ENCODE results near the gene TRIP10.
"Not testable (repeated sequence)": the region's sequence is repeated elsewhere in the genome, so short reads cannot be mapped to it uniquely, and the experiment has no call there.

Gene TRIP10

DNA sequence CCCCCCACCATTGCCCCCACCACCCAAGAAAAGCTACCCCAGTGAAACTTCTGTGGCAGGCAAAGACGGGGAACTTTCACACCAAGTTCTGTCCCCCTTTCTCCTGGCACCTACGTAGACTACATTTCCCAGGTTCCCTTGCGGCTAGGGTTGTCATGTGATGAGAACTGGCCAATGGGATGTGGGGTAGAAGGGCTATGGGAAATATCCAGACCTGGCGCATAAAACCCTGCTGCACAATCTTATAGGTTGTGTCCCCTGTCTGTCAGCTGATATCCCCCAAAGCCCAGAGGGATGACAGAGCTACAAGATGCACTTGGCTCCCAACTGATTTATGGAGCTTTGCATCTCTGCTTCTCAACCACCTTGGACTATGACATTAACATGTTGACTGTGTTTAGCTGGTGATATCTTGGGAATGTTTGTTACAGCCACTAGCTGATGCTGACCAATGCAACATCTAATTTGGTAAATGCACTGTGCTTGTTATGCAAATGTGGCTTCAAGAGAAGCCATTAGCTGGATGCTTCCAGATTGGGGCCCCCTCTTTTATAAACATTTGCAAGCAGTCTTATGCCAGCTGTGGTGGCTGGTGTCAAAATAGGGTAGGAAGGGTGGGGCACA is 21.7 kb downstream of the TRIP10 start:
- no peaks in the 10 kb centered on the region for H3K27me3 ChIP-seq (ENCODE audit: insufficient read depth, low read depth)
- peaks cover 19% of the 10 kb centered on the region for H3K4me1 ChIP-seq (ENCODE audit: low read depth, poor library complexity, severe bottlenecking)
- no peak overlapping the region for H3K4me3 ChIP-seq (IDR thresholded peaks at IDR 0.05; ENCODE audit: insufficient read depth, low read depth, low read length)
- H2AFZ ChIP-seq (ENCODE audit: low read depth): no peak overlapping the region
- H3K79me2 ChIP-seq (ENCODE audit: insufficient read depth, low read depth): peaks cover 12% of the 10 kb centered on the region; the same call in 1 of the 2 replicates
- H3K36me3 ChIP-seq (ENCODE audit: insufficient read depth): no peaks in the 10 kb centered on the region
- no peaks in the 10 kb centered on the region for H4K20me1 ChIP-seq (ENCODE audit: insufficient read depth)
- H3K27ac ChIP-seq: no peak overlapping the region
- TF ChIP-seq, protein P1, sequence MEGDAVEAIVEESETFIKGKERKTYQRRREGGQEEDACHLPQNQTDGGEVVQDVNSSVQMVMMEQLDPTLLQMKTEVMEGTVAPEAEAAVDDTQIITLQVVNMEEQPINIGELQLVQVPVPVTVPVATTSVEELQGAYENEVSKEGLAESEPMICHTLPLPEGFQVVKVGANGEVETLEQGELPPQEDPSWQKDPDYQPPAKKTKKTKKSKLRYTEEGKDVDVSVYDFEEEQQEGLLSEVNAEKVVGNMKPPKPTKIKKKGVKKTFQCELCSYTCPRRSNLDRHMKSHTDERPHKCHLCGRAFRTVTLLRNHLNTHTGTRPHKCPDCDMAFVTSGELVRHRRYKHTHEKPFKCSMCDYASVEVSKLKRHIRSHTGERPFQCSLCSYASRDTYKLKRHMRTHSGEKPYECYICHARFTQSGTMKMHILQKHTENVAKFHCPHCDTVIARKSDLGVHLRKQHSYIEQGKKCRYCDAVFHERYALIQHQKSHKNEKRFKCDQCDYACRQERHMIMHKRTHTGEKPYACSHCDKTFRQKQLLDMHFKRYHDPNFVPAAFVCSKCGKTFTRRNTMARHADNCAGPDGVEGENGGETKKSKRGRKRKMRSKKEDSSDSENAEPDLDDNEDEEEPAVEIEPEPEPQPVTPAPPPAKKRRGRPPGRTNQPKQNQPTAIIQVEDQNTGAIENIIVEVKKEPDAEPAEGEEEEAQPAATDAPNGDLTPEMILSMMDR (conservative IDR thresholded peaks at IDR 0.05; ENCODE audit: low read depth, low read length): no peak
- H3K4me2 ChIP-seq: no peak overlapping the region
- no peak overlapping the region for H3K9ac ChIP-seq

DNA sequence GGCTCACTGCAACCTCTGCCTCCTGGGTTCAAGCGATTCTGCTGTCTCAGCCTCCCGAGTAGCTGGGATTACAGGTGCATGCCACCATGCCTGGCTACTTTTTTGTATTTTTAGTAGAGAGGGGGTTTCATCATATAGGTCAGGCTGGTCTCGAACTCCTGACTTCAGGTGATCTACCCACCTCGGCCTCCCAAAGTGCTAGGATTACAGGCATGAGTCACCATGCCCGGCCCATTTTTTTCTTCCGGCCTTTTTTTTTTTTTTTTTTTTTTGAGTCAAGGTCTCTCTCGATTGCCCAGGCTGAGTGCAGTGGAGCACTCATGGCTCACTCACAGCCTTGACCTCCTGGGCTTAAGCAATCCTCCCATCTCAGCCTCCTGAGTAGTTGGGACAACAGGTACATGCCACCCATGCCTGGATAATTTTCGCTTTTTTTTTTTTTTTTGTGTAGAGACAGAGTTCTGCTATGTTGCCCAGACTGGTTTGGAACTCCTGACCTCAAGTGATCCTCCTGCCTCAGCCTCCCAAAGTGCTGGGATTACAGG is 22.8 kb downstream of the TRIP10 start:
- not testable (repeated sequence) for H3K27ac ChIP-seq; H4K20me1 ChIP-seq (ENCODE audit: insufficient read depth); H3K27me3 ChIP-seq (ENCODE audit: insufficient read depth, low read depth); H3K9ac ChIP-seq; H3K4me2 ChIP-seq; H2AFZ ChIP-seq (ENCODE audit: low read depth); H3K36me3 ChIP-seq (ENCODE audit: insufficient read depth); H3K4me3 ChIP-seq (IDR thresholded peaks at IDR 0.05; ENCODE audit: insufficient read depth, low read depth, low read length)
- peaks cover 15% of the 10 kb centered on the region; the same call in 1 of the 2 replicates for H3K79me2 ChIP-seq (ENCODE audit: insufficient read depth, low read depth)
- peaks cover 22% of the 10 kb centered on the region for H3K4me1 ChIP-seq (ENCODE audit: low read depth, poor library complexity, severe bottlenecking)

DNA sequence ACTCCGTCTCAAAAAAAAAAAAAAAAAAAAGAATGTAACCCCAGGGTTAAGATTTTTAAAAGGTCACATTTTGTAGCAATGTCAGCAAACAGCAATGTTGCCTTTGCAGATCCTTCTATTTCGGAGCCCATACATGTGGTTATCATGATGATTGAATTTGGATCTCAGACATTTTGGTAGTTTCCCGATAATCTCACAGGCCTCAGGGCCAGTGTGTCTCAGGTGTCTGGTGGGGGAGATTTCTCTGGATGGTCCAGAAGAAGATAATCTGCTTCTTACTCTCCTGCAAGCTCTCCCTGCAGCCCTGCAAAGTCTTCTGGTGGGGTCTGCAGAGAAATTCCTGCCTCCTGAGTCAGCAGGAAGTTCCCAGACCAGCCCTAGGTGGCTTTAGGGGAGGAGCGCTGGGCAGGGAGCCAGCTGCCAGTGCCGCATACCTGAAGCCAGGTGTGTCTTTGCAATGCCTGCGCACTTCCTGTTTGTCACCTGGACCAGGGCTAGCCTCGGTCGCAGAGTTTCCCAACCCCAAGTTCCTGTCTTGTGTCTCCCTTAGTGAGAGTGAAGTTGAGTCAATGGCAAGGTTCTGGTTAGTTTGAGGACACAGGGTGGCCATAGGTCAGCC is 26.4 kb downstream of the TRIP10 start:
- Histone ChIP-seq H3K4me1 (ENCODE audit: low read depth, poor library complexity, severe bottlenecking) (peaks cover 20% of the 10 kb centered on the region), H3K27me3 (ENCODE audit: insufficient read depth, low read depth) (no peaks in the 10 kb centered on the region), H3K4me3 (IDR thresholded peaks at IDR 0.05; ENCODE audit: insufficient read depth, low read depth, low read length) (no peak overlapping the region), H3K4me2 (peak overlapping the region; percentile 61), H3K27ac (no peak overlapping the region), H3K79me2 (ENCODE audit: insufficient read depth, low read depth) (peaks cover 15% of the 10 kb centered on the region; the same call in 1 of the 2 replicates), H2AFZ (ENCODE audit: low read depth) (no peak overlapping the region), H4K20me1 (ENCODE audit: insufficient read depth) (no peaks in the 10 kb centered on the region), H3K9ac (no peak overlapping the region; the same call in 1 of the 2 replicates), H3K36me3 (ENCODE audit: insufficient read depth) (no peaks in the 10 kb centered on the region)
- TF ChIP-seq, protein P1 (conservative IDR thresholded peaks at IDR 0.05; ENCODE audit: low read depth, low read length): no peak

DNA sequence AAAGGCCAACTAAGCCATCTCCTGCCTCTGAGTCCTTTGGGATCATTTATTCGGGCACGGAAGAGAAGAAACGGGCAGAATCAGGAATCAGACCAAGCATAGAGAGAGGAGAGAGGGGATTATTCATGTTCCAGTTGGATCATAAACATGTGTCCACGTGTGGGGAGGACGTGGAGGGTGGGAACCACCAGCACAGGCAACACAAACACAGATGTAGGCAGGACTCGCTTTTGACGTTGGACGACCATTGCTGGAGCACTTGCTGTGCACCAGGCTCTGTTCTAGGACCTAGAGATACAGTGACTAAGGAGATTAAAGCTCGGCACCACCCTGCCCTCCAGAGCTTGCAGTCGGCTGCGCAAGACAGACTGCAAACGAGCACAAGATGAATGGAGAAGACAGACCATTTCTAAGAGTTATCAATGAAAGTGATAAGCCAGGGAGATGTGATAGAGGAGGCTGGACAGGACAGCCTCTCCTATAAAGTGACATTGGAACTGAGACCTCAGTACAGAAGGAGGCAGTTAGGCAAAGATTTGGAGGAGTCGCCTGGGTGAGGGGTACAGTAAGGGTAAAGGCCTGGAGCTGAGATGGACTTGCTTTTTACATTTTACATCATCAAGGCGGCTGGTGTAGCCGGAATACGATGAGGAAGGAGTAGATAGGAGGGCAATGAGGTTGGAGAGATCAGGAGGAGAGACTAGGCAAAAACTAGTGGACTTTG is 27.0 kb downstream of the TRIP10 start:
- Histone ChIP-seq H3K4me2 (peak overlapping the region; percentile 61), H3K9ac (peak overlapping the region; percentile 65; the same call in 1 of the 2 replicates), H3K4me3 (IDR thresholded peaks at IDR 0.05; ENCODE audit: insufficient read depth, low read depth, low read length) (no peak overlapping the region), H3K36me3 (ENCODE audit: insufficient read depth) (no peaks in the 10 kb centered on the region), H2AFZ (ENCODE audit: low read depth) (peak overlapping the region; percentile 93), H3K27me3 (ENCODE audit: insufficient read depth, low read depth) (no peaks in the 10 kb centered on the region), H3K4me1 (ENCODE audit: low read depth, poor library complexity, severe bottlenecking) (peaks cover 20% of the 10 kb centered on the region), H4K20me1 (ENCODE audit: insufficient read depth) (no peaks in the 10 kb centered on the region), H3K27ac (no peak overlapping the region), H3K79me2 (ENCODE audit: insufficient read depth, low read depth) (peaks cover 15% of the 10 kb centered on the region; the same call in 1 of the 2 replicates)
- TF ChIP-seq, protein P1 (conservative IDR thresholded peaks at IDR 0.05; ENCODE audit: low read depth, low read length): no peak

Data from KMS-11 (cell line).